Measurements from ENCODE around the gene LEMD3.

LEMD3 gene

DNA sequence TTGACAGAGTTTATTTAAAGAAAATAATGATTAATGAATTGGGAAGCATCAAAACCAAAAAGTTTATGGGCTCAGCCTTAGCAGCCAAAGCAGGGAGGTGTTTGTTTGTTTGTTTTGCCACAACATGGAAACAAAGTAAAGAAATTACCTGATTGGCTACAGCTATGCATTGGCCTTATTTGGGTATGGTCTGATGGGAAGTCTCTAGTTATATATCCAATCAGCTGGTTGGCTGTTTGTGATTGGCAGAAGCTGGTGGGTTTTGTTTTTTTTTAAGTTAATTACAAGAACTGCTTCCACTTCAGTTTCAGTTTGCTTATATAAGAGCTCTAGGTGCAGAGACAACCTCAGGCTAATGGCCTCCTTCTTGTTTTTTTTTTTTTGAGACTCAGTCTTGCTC lies 4.6 kb upstream of the LEMD3 start:
- H3K4me3 ChIP-seq (ENCODE audit: low read depth, low read length), result no peak overlapping the region
- DNase-seq (ENCODE audit: low read depth), result no peak

DNA sequence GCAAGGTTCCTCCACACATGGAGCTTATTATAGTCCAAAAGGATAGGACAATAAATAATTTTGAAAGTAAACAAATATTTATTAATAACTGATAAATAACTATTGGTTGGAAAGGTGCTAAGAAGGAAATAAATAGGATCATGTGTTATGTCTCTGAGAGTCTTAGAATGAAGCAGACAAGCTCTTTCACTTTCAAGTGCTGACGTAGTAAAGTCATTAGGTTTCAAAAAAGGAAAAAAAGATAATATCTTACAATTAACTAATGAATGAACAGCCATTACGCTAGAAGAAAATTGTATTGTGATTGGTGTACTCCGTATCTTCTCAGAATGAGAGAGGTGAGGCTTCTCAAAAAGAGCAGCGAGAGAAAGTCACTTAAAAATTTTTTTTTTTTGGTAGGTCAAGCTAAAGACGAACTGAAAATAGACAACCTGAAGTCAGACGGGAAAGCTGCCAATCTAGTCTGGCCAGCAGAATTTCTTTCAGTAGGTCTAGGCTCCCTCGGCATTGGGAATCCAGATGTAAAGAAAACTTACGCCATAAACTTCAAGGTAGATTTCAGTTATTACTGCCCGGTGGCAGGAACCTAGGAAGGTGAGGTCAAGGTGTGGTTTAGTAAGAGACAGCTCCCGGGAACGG lies 583 bp upstream of the LEMD3 start:
- peak overlapping the region; percentile 89 for H3K4me3 ChIP-seq (ENCODE audit: low read depth, low read length)
- DNase-seq (ENCODE audit: low read depth), result no peak

DNA sequence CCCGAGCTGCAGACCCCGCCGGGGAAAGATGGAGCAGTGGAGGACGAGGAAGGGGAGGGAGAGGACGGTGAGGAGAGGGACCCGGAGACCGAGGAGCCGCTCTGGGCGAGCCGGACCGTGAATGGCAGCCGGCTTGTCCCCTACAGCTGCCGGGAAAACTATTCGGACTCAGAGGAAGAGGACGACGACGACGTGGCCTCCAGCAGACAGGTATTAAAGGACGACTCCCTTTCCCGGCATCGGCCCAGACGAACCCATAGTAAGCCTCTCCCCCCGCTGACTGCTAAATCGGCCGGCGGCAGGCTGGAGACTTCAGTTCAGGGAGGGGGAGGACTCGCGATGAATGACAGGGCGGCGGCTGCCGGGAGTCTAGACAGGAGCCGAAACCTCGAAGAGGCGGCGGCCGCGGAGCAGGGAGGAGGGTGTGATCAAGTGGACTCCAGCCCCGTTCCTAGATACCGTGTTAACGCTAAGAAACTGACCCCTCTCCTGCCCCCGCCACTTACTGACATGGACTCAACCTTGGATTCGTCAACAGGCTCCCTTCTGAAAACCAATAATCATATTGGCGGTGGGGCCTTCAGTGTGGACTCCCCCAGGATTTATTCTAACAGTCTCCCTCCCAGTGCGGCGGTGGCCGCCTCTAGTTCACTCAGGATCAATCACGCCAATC lies 962 bp downstream of the LEMD3 start:
- no peak for DNase-seq (ENCODE audit: low read depth)
- H3K4me3 ChIP-seq (ENCODE audit: low read depth, low read length), result peak overlapping the region; percentile 89

DNA sequence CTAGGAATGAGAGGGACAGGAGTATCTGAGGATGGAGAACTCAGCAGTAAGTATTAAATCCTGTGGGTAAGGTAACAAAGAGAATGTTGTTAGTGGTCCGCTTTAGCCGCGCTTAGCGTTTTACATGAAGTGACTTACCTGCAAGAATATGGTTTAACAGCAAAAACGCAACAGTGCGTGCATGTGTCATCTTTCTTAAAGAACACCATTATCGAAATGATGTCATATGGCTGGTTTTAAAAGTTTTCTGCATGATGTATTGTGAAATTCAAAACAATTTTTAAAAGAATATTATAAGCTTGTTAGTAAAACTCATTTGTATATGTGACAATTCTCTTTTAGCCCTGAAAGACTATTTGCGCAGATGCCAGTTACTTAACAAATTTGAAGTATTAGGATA lies 1.7 kb downstream of the LEMD3 start:
- DNase-seq (ENCODE audit: low read depth), result no peak
- H3K4me3 ChIP-seq (ENCODE audit: low read depth, low read length), result peak overlapping the region; percentile 89

DNA sequence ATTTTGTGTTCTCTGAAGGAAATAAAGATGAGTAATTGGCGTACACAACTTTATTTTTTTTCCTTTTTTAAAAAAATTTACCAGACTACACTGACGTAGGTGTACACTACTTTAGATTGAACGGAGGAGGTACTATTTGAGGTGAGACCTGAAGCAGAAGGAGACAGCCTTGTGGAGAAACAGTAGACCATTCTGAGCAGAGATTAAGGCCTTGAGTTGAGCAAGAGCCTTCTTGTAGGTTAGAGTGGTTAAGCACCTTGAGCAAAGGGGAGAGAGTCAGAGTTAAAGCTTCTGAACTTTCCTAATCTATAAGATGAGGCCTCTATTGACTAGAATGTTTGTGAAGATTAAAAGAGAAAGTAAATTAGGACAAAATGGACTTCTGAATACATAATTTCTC lies 2.5 kb downstream of the LEMD3 start:
- peak overlapping the region; percentile 89 for H3K4me3 ChIP-seq (ENCODE audit: low read depth, low read length)
- no peak for DNase-seq (ENCODE audit: low read depth)

DNA sequence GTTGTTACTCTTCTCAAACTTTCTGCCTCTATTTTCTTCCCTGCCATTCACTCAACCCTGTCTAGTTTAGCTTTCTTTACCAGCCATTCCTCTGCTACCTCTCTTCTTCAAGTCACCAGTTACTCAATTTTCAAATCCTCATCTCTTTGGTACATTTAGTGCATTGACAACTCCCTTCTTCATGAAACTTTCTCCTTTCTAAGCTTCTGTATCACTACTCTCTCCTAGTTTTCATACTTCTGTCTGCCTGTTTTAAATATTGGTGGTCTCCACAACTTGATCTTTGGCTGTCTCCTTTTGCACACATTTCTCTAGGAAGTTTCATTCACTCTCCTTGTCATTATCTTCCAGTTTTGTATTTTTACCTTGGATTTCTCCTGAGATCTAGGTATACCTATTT lies 6.0 kb downstream of the LEMD3 start:
- DNase-seq (ENCODE audit: low read depth), result no peak
- no peak overlapping the region for H3K4me3 ChIP-seq (ENCODE audit: low read depth, low read length)

DNA sequence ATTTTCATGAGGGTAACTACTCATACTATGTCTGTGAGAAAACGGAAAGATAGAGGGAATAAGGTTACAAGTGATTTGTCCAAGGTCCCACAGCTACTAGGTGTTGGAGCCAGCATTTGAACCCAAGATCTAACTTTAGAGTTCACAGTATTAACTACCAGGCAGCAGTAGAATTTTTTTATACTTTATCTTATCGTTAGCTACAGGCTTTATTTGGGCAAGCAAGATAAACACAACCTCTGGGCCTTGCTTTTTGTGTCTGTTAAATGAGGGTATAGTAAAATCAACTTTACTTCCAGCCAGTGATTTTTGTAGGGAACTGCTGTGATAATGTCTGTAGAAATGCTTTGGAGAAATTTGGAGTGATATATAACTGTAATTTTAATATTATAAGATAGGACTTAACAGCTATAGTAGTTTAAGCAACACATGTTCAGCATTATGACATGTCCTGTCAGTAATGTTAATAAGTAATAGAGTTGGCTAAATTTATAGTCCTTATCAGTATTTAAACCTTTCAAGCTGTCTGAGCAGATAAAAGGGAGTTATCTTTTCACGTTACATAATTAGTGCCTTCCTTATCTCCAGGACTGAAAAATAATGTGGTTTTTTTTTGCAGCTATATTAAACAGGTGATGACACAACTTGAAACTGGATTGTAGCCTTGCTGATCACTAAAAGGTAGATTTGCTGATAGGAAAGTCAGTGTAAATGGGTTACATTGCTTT lies 12.8 kb downstream of the LEMD3 start:
- DNase-seq (ENCODE audit: low read depth), result no peak
- H3K4me3 ChIP-seq (ENCODE audit: low read depth, low read length), result no peak overlapping the region

DNA sequence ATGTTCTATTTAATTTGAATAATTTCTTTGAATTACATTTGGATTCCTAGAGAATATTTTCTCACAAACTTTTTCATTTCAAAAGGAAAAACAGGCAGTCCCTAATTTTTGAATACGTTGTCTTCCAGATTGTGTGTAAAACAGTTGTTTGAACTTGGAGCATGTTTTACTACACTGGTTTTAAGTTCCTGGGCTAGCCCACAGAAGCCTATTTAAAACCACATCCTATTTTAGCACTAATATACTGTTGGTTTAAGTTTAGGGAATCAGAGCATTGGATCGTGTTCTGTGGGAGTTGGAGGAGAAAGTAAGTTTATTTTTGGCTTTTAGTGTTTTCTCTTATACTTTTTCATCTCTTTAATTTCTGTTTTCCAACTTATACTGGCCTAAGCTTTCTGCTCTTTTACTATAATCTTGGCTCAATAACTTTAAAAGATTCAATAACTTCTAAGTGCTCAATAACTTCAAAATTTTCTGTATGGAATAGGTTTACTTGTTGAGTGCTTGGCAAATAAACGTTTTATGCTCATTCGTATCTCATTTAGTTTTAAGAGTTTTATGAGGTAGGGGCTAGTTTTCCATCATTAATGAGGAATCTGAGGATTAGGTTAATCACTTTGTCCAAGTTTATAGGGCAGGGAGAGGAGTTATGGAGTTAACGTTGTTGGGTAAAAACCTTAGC lies 14.9 kb downstream of the LEMD3 start:
- no peak for DNase-seq (ENCODE audit: low read depth)
- H3K4me3 ChIP-seq (ENCODE audit: low read depth, low read length), result no peak overlapping the region

DNA sequence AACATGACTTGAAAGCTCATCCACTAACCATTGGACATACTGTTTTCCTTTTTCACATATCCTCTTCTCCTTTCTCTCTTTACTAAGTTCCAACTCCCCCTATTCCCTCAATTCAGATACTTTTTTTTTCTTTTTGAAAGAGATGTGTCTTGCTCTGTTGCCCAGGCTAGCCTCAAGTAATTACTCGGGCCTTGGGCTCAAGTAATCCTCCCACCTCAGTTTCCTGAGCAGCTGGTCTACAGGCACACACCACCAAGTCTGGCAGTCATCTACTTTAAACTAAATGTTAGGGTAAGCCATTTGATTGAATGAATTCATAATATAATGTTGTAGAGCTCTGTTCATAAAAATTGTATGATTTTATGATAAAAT lies 15.5 kb downstream of the LEMD3 start:
- DNase-seq (ENCODE audit: low read depth), result no peak

DNA sequence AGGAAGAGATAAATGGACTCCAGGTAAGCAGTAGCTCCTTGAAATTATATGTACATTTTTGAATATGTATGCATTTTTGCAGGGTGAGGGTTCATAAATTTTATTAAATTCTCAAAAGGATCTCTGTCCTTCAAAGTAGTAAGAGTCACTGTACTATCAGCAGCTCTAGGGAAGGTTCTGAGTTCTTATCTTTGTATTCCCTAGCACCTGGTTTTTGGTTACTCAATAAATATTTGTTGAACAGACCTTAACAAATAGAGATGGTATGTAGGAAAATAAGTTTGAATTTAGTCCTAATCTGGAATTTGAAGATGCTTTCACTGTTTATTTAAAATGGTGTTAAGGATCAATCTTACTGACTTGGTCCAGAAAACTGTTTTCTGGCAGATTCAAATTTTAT lies 18.3 kb downstream of the LEMD3 start:
- H3K4me3 ChIP-seq (ENCODE audit: low read depth, low read length), result no peak overlapping the region
- DNase-seq (ENCODE audit: low read depth), result no peak

More for the DNA sequence above, 15.5 kb downstream of the LEMD3 start:
- H3K4me3 ChIP-seq (ENCODE audit: low read depth, low read length), result no peak overlapping the region

DNA sequence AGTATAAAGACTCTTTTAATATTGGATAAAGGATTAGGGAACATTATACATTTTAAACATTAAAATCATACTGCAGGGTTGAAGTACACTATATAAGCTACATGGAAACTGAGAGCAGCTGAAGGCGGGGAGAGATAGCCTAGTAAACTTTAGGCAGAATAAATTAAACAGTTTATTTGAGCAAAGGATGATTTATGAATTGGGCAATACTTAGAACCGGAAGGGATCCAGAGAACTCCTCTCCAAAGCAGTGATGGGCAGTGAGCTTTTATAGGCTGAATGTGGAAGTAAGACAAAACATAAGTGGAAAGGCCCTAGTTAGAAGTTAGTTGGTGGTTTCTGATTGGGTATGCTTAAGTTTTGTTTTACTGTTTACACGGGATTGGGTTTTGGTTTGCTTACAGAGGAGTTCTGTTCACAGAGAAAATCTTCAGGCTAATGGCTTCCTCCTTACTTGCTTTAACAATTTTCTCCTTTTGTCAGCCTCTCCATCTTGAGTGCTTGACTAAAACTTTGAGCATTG lies 18.9 kb downstream of the LEMD3 start:
- H3K4me3 ChIP-seq (ENCODE audit: low read depth, low read length), result no peak overlapping the region
- DNase-seq (ENCODE audit: low read depth), result no peak

DNA sequence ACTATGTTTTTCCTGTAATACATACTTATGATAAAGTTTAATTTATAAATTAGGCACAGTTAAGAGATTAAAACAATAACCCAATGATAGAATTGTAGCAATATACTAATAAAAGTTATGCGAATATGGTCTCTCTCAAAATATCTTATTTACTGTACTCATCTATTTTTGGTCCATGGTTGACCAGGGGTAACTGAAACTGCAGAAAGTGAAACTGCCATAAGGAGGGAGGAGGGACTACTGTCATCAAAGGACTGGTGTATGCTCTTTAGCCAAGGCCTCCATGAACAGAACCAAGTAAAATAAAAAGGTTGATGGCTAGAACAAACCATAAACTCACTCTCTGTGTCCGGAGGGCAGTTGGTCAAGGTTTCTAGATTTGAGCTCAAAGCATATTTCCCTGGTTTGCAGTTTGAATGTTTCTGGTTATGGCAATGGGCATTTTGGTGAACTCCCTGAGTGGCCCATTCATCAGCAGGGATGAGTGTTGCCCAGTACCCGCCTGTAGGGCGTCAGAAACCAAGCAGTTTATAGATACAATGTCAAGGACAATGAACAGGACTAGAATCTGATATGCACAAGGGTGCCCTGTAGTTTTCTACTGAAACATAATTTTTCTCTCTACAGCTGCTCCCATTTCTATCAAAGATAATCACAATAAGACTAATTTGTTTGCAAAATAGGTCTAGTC lies 19.8 kb downstream of the LEMD3 start:
- no peak overlapping the region for H3K4me3 ChIP-seq (ENCODE audit: low read depth, low read length)
- no peak for DNase-seq (ENCODE audit: low read depth)

DNA sequence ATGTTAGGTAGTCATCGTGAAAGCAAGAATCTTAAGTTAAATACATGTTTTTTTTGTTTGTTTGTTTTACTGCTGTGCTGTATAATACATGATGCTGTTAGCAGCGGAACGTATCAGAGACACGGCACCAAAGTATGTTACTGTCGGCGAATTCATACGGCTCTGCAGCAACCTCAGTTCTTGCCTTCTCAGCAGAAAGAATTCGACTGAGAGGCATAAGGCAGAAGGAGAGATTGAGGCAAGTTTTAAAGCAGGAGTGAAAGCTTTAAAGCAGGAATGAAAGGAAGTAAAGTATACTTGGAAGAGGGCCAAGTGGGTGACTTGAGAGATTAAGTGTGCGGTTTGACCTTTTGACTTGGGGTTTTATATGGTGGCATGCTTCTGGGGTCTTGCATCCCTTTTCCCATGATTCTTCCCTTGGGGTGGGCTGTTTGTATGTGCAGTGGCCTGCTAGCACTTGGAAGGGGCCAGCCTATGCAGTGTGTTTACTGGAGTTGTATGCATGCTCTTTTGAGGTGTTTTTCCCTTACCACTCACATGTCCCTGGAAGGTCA lies 23.7 kb downstream of the LEMD3 start:
- no peak overlapping the region for H3K4me3 ChIP-seq (ENCODE audit: low read depth, low read length)
- no peak for DNase-seq (ENCODE audit: low read depth)

DNA sequence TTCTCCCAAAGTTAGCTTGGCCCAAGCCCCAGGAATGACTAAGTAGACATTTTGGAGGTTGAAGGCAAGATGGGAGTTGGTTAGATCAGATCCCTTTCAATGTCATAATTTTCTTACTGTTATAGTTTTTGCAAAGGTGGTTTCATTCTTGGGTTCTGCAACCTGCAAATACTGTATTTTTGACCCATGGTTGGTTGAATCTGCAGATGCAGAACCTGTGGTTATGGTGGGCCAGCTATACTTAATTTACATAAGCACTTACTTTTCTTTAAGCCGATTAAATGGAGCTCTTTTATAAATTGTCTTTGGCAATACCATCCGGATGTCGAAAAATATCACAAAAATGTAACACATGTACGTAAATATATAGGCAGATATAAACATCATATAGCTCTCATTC lies 25.6 kb downstream of the LEMD3 start:
- no peak overlapping the region for H3K4me3 ChIP-seq (ENCODE audit: low read depth, low read length)
- DNase-seq (ENCODE audit: low read depth), result no peak

DNA sequence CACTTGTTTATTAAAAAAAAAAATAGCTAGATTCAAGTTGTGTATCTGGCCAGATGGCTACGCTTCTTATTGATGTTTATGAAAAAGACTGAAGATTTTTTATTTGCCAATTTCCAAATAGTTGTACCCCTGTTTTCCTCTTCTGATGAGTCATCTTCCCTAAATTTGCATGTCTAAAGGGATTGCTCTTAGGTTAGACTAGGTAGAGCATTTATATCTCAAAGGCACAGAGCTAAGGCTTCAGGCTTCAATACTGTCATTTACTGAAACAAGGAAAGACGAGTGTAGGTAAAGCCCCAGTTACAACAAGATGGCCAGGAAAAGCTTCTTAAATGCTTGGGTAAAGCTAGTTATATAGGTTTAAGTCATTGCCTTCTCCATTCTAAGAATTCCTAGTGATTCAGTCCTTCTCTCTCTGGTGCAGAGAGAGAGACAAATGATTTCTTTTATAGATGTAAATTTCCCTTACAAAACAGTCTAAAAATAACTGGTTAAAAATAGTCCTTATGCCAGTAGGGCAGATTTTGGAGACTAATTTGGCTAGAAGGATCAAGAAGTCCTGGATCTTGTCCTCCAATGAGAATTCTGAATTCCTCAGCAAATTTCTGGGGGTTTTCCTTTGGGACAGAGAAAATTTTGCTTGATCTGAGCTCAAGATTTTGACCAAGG lies 26.1 kb downstream of the LEMD3 start:
- no peak overlapping the region for H3K4me3 ChIP-seq (ENCODE audit: low read depth, low read length)
- DNase-seq (ENCODE audit: low read depth), result no peak

DNA sequence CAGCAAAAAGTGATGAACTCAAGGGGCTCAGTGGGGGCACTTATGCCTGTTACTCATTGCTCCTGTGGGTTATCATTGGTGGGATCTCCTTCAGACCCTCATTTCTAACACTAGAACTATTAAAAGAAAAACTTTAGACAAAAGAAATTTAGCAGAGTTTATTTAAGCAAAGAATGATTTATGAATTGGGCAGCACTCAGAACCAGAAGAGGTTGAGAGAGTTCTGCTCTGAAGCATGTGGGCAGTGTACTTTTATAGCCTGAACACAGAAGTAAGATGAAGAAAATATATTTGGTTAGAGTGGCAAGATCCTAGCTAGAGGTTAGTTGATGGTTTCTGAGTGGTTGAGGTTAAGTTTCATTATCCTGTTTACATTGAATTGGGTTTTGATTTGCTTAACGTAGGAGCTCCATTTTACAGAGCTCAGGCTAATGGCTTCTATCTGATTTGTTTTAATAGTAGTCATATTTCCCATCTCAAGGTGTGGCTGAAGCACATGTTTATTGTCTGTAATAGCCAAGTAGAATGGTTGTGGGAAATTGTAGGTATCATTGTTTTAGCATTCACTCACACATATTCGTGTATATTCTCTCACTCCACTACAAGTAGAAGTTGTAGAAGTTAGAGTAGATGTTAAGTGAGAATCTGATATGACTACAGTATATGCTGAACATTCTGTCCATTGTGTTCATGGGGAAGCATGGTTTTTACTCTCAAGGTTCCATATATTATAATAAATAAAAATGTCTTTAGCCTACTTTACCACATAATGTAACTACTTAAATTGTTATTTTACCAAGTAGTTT lies 27.6 kb downstream of the LEMD3 start:
- no peak overlapping the region for H3K4me3 ChIP-seq (ENCODE audit: low read depth, low read length)
- DNase-seq (ENCODE audit: low read depth), result no peak

DNA sequence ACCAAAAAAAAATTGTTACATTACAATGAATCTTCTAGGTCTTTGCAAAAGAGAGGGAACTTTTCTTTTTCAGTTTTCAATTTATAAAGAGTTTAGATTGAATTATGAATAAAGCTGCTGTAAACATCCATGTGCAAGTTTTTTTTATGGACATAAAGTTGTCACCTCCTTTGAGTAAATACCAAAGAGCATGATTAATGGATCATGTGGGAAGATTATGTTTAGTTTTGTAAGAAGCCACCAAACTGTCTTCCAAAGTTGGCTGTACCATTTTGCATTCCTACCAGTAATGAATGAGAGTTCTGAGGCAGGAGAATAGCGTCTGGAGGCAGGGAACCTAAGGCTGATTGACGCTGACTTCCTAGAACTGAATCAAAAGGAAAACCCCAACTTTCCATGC lies 30.2 kb downstream of the LEMD3 start:
- no peak overlapping the region for H3K4me3 ChIP-seq (ENCODE audit: low read depth, low read length)
- DNase-seq (ENCODE audit: low read depth), result no peak

Measured in skeletal muscle cell (primary cell).